Measurements from ENCODE around the gene SORCS3. TPM values are rescaled to one million over a fixed set of nuclear protein-coding genes. Genes with fewer than 3 reads are reported as not detected.

The SORCS3 gene
- total RNA-seq, 1 experiment from 2014 or later: not detected

DNA sequence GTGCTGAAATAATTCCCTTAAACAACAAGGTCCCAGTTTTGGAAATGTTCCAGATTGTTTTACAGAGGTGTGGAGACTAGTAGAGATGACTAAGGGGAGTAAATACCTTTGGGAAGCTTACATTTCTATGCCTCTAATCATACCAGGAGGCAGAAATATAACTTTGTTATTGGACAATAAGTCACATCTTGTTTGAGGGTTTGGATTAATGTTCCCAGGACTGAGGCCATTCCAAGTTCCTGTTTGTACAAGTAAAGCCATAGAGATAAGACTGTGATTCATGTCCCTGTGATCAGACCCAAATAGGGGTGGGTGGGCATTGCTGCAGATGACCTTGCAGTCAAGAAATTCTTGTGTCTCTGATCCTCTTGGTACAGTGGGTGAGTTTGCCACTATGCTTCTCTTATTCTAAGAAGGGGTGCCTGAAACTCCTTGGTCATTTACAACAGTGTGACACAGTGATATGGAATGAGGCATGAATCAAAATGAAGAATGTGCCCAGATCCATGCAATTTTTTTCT is 508.3 kb downstream of the SORCS3 start:
- no peak for DNase-seq (ENCODE audit: extremely low read depth, low read depth)

DNA sequence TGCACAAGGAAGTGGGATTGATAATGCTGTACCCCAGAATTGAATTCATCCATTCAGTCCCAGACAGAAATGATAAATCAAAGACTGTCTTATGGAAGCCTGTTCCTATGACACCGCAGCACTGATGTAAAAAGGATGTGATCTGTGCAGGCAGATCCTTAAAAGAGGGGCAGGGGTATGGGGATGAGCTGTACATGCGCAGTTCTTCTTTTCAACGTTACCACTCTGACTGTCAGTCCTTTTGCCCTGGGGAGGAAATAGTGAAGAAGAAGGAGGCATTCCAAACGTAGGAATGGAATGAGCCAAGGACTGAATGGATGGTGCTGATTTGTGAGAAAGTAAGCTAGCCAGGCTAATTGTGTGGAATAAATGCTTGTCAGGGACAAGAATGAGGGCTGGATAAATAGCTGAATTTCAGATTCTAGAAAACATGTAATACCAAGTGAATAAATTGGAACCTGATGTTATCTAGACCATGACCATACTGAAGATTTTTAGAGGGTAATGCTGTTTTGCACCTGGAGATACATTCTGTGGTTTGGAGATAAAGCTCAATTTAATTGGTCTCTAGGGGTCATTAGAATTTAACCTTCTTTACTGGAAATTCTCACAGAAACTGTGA is 509.3 kb downstream of the SORCS3 start:
- DNase-seq (ENCODE audit: extremely low read depth, low read depth): no peak

DNA sequence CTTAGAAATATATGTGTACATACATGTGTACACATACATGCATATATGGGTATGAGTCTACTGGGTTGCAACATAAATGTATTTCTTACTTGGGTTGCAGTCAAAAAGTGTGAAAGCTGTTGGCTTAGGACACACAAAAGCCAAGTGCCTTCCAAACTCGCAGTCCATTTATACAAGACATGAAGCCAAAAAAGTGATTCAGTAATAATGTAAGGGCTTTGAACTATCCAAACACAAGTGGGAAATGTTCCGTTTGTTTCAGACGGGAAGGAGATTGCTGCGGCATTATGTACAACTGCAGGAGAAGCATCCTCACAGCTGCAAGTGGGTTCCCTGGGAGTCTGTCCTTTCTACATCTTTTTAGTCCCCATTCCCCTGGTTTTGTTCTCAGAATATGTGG is 513.6 kb downstream of the SORCS3 start:
- DNase-seq (ENCODE audit: extremely low read depth, low read depth): no peak

DNA sequence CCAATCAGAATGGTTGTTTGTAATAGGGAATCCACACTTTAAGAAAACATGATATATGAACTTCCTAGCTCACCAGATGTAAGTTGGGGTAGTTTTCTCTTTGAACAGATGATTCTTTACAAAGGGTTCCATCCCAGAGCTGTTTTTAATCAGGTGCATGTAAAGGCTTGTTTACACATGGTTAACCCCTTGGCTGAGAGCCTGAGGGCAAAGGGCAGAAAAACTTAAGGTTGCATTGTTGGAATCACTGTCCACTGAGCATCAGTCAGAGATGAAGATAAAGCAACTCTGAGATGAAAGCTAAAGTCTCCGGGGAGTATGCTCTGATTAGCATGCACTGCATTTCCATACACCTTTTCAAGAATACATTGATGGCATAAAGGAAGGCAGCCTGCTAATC is 518.2 kb downstream of the SORCS3 start:
- DNase-seq (ENCODE audit: extremely low read depth, low read depth): no peak

- DNase-seq (ENCODE audit: extremely low read depth, low read depth): no peak
These were observed 520.1 kb downstream of the SORCS3 start for GRCh38 chr10:105161149-105161548.

DNA sequence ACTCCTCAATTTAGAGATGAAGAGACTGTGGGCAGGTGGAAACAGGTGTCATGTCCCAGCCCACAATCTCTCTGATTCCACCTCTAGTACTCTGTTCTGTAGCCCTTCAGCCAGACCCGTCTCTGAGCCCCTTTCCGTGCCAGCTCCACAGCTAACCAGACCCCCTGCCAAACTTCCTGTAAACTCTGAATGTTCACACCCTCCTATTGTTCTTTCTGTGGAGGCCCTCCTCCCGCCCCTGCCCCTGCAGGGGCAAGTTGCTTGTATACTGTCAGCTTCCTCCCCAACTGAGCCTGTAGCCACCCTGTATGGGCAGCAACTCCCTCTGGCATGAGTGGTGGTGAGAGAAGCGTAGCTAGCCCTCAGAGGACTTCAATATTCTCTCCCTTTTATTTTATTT is 520.7 kb downstream of the SORCS3 start:
- no peak for DNase-seq (ENCODE audit: extremely low read depth, low read depth)

GRCh38 chr10:105170521-105170920 is 529.4 kb downstream of the SORCS3 start:
- no peak for DNase-seq (ENCODE audit: extremely low read depth, low read depth)

GRCh38 chr10:105171945-105172344 is 530.9 kb downstream of the SORCS3 start:
- no peak for DNase-seq (ENCODE audit: extremely low read depth, low read depth)

DNA sequence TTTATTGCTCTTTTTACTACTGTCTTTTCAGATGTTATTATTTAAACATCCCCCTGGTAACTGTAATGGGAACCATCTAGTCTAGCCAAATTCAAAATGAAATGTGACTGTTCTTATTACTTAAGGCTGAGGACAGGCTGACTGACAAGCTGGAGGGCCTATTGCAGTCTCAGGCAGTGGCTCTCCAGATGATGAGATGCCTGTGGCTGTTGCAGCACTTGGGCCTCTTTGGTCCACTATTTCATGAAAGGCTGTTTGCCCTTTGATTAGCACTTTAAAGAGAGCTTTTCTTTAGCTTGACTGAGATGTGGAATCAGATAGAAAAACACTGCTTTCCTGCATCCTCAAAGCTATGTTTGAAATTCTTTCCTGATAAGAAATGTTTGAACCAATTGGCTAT is 540.5 kb downstream of the SORCS3 start:
- no peak for DNase-seq (ENCODE audit: extremely low read depth, low read depth)

GRCh38 chr10:105183536-105183935 is 542.4 kb downstream of the SORCS3 start:
- DNase-seq (ENCODE audit: extremely low read depth, low read depth): no peak

DNA sequence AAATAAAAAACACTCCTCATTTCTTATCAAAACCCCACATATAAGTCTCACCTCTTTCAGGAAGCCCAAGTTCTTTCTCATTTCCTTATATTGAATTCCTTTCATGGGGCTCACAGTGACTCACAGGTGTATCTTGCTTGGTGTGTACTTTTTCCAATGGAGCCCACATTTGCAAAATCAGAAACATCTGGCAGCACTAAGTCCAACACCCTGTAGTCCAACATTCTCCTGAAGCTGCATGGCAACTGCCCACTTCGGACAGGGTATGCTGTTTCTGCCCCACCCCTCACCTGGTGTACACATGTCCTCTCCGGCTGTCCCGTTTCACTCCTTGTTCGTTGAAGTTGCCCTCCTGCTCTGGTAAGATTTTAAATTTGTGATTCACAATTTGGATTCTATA is 544.1 kb downstream of the SORCS3 start:
- DNase-seq (ENCODE audit: extremely low read depth, low read depth): no peak

DNA sequence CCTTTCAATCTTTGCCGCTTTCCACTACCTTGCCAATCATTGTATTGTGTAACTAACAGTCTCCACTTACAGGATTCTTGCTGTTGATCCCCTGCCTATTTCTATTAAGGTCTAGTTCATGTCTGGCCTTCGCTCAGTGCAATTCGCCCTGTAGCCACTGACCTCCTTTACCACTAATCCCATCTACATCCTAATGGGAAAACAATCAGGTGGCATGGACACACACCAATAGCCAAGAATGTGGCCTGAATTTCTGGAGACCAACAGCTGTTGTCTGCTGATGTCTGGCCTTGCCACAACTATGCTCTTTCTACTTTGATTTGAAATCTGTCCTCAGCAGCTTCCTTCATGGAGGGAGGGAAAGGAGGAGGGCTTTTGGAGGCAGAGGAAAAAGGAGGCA is 546.2 kb downstream of the SORCS3 start:
- no peak for DNase-seq (ENCODE audit: extremely low read depth, low read depth)

- DNase-seq (ENCODE audit: extremely low read depth, low read depth): no peak
These were observed 547.8 kb downstream of the SORCS3 start for GRCh38 chr10:105188737-105189462.

- no peak for DNase-seq (ENCODE audit: extremely low read depth, low read depth)
These were observed 548.3 kb downstream of the SORCS3 start for GRCh38 chr10:105189463-105189800.

DNA sequence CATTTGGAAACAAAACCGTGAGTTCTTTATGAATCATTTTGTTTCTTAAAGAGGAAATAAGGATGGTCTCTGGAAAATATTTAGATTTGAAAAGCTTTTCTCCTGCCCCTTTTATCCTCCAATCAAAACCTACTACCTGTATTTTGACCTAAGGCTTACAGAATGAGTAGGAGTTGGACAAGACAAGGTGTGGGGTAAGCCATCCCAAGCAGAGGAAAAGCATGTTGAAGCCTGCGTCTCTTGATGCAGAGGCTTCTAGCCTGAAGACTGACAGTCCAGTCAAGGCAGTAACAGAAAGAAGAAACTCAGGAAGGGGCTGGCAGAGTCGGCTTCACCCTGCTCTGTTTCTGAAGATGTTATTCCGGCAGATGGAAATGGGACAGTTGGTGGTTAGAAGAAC is 551.1 kb downstream of the SORCS3 start:
- no peak for DNase-seq (ENCODE audit: extremely low read depth, low read depth)

- DNase-seq (ENCODE audit: extremely low read depth, low read depth): no peak
These were observed 551.8 kb downstream of the SORCS3 start for GRCh38 chr10:105192861-105193260.

DNA sequence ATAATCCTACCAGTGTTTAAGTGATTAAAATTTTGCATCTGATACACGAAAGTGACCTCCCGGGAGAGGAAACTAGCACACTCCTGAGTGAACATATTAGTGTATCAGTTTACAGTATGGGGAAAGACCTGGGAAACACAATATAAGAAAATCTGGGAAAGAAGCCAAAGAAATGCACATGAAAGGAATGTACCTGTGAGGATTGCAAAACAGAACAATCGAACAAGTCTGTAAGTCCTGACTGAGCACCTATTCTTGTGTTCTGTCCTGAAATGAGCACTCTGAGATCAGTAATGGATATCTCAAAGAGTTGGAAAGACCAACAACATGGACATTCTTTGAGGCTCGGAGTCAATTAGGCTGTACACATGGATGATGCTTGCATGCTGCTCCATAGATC is 554.7 kb downstream of the SORCS3 start:
- DNase-seq (ENCODE audit: extremely low read depth, low read depth): no peak

GRCh38 chr10:105197598-105198364 is 556.7 kb downstream of the SORCS3 start:
- no peak for DNase-seq (ENCODE audit: extremely low read depth, low read depth)

DNA sequence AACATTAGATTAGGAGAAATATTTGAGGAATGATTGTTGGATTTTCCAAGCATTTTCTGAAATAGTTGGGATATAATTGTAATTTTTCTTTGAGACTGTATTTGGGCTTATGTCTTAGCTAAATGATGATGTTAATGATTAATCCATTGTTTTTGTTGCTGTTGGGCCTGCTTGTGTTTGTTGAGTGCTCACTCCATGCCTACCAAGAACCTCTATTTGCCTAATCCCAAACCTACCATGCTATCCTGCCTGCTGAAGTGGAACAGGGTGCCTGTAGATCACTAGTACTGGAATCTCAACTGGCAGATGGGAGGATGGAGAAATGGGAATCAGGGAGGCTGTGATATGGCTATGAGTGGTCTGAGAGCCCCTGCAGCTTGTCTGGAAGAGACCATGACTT is 565.5 kb downstream of the SORCS3 start:
- DNase-seq (ENCODE audit: extremely low read depth, low read depth): no peak

DNA sequence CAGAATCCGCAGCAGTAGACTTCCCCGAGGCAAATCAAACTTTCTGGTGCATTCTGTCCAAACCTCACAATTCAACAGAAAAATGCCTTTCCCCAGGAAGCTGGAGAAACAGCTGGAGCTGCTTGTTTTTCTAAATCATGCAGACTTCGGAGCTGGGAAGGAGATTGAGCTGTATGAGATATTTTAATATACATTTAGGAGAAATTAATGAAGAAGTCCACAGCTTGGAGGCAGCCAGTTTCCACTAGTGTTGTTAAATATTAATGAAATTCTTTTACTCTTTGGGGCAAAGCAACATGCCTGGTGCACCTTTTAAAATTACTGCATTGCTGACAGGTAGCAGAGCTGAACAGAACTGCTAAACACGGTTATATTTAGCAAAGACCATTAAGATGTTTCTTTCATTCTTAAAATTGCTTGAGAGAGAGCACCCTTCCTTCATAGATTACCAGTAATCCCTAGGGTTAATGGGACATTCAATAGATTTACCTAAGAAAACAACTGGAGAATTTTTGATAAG is 566.4 kb downstream of the SORCS3 start:
- DNase-seq (ENCODE audit: extremely low read depth, low read depth): no peak

- DNase-seq (ENCODE audit: extremely low read depth, low read depth): no peak
These were observed 569.5 kb downstream of the SORCS3 start for GRCh38 chr10:105210546-105210945.

GRCh38 chr10:105237685-105238084 is 596.6 kb downstream of the SORCS3 start:
- DNase-seq (ENCODE audit: extremely low read depth, low read depth): no peak
